H9 (cell line): ENCODE data around the gene CAPN5. TPM values are rescaled to one million over a fixed set of nuclear protein-coding genes. Genes with fewer than 3 reads are reported as not detected.

Experiments used
- DNase-seq: peaks from one replicate; pipeline ENCODE4 v3.0.0-alpha.2; 2017
- H2AFZ ChIP-seq: one replicate; pipeline ENCODE4 v1.6.1; 2013; ENCODE audit warnings: mild to moderate bottlenecking, low read length, control low read depth, moderate library complexity
- H2AK5ac ChIP-seq: 2 replicates; pipeline ENCODE4 v1.6.1; 2013; ENCODE audit warnings: low read length, control low read depth, mixed read lengths; ENCODE audit not compliant: insufficient read length
- H2BK120ac ChIP-seq: one replicate; pipeline ENCODE4 v1.6.1; 2013; ENCODE audit warnings: low read depth, mild to moderate bottlenecking, low read length, control low read depth, inconsistent platforms; ENCODE audit not compliant: poor library complexity, severe bottlenecking
- H2BK12ac ChIP-seq: 2 replicates; pipeline ENCODE4 v1.6.1; 2013; ENCODE audit warnings: low read length, control low read depth, mixed read lengths, low read depth; ENCODE audit not compliant: insufficient read length
- H2BK15ac ChIP-seq: 2 replicates; pipeline ENCODE4 v1.6.1; 2013; ENCODE audit warnings: low read depth, low read length, control low read depth
- H2BK20ac ChIP-seq: one replicate; pipeline ENCODE4 v1.6.1; 2013; ENCODE audit warnings: low read depth, mild to moderate bottlenecking, low read length, control low read depth, inconsistent platforms; ENCODE audit not compliant: poor library complexity, severe bottlenecking
- H2BK5ac ChIP-seq: 2 replicates; pipeline ENCODE4 v1.6.1; 2013; ENCODE audit warnings: low read length, control low read depth, mixed read lengths; ENCODE audit not compliant: insufficient read length
- H3K14ac ChIP-seq: 2 replicates; pipeline ENCODE4 v1.6.1; 2013; ENCODE audit warnings: low read length, control low read depth; ENCODE audit not compliant: insufficient read depth
- H3K18ac ChIP-seq: 2 replicates; pipeline ENCODE4 v1.6.1; 2013; ENCODE audit warnings: low read depth, mild to moderate bottlenecking, mixed read lengths, low read length, control low read depth; ENCODE audit not compliant: insufficient read length
- H3K23ac ChIP-seq: 2 replicates; pipeline ENCODE4 v1.6.1; 2013; ENCODE audit warnings: low read length, control low read depth, mixed read lengths, low read depth; ENCODE audit not compliant: insufficient read length
- H3K23me2 ChIP-seq: 2 replicates; pipeline ENCODE4 v1.6.1; 2013; ENCODE audit warnings: low read depth, mild to moderate bottlenecking, mixed read lengths, low read length, control low read depth; ENCODE audit not compliant: insufficient read length, poor library complexity, severe bottlenecking
- H3K27ac ChIP-seq: 2 replicates; pipeline ENCODE4 v1.5.1; 2013; ENCODE audit warnings: low read length, control low read depth, mixed read lengths, low read depth; ENCODE audit not compliant: insufficient read length
- H3K27me3 ChIP-seq: 2 replicates; pipeline ENCODE4 v1.6.1; 2013; ENCODE audit warnings: low read length, control low read depth, inconsistent platforms; ENCODE audit not compliant: insufficient read depth
- H3K4ac ChIP-seq: 2 replicates; pipeline ENCODE4 v1.6.1; 2013; ENCODE audit warnings: low read depth, mild to moderate bottlenecking, control low read depth, inconsistent platforms, low read length, moderate library complexity
- H3K4me1 ChIP-seq: 2 replicates; pipeline ENCODE4 v1.6.1; 2013; ENCODE audit warnings: low read length, control low read depth, inconsistent platforms; ENCODE audit not compliant: insufficient read depth
- H3K4me2 ChIP-seq: 2 replicates; pipeline ENCODE4 v1.6.1; 2013; ENCODE audit warnings: low read length, control low read depth, mixed read lengths; ENCODE audit not compliant: insufficient read length, insufficient read depth
- H3K56ac ChIP-seq: 2 replicates; pipeline ENCODE4 v1.6.1; 2013; ENCODE audit warnings: low read depth, mild to moderate bottlenecking, mixed read lengths, low read length, control low read depth; ENCODE audit not compliant: insufficient read length
- H3K79me1 ChIP-seq: 2 replicates; pipeline ENCODE4 v1.6.1; 2013; ENCODE audit warnings: low read depth, mild to moderate bottlenecking, moderate library complexity, low read length, control low read depth, inconsistent platforms; ENCODE audit not compliant: insufficient read depth, poor library complexity, severe bottlenecking
- H3K79me2 ChIP-seq: 2 replicates; pipeline ENCODE4 v1.6.1; 2013; ENCODE audit warnings: low read length, control low read depth, inconsistent platforms; ENCODE audit not compliant: insufficient read depth
- H3K9ac ChIP-seq: 2 replicates; pipeline ENCODE4 v1.6.1; 2013; ENCODE audit warnings: low read length, control low read depth, mixed read lengths; ENCODE audit not compliant: insufficient read length; ENCODE audit errors: extremely low read depth
- H3K9me3 ChIP-seq: one replicate; pipeline ENCODE4 v1.6.1; 2013; ENCODE audit warnings: low read depth, low read length, inconsistent platforms; ENCODE audit not compliant: control insufficient read depth
- H3T11ph ChIP-seq: one replicate; pipeline ENCODE4 v1.6.1; 2013; ENCODE audit warnings: mild to moderate bottlenecking, low read length, control low read depth, inconsistent platforms
- H4K20me1 ChIP-seq: one replicate; pipeline ENCODE4 v1.6.1; 2013; ENCODE audit not compliant: control insufficient read depth, insufficient read length, insufficient read depth
- H4K5ac ChIP-seq: 2 replicates; pipeline ENCODE4 v1.6.1; 2013; ENCODE audit warnings: low read depth, mild to moderate bottlenecking, mixed read lengths, low read length, control low read depth; ENCODE audit not compliant: insufficient read length
- H4K8ac ChIP-seq: replicated peaks from 2 replicates; pipeline ENCODE4 v1.6.1; 2013; ENCODE audit warnings: low read length, control low read depth, mixed read lengths, low read depth; ENCODE audit not compliant: insufficient read length
- H4K91ac ChIP-seq: 2 replicates; pipeline ENCODE4 v1.6.1; 2013; ENCODE audit warnings: low read depth, mild to moderate bottlenecking, moderate library complexity, mixed read lengths, low read length, control low read depth; ENCODE audit not compliant: insufficient read length
- H3K27ac Mint-ChIP-seq, 3 experiments: 2 replicates in 2 of 3; 3 replicates in 1 of 3; pipeline ENCODE4 v1.8.0; 2020 to 2021; ENCODE audit warnings: mixed read lengths in 3 of 3, mild to moderate bottlenecking in 1 of 3, moderate library complexity in 1 of 3
- H3K27me3 Mint-ChIP-seq: 2 replicates; pipeline ENCODE4 v1.8.0; 2021; ENCODE audit warnings: low read depth, mild to moderate bottlenecking, moderate library complexity, mixed read lengths
- H3K36me3 Mint-ChIP-seq, 3 experiments: 2 replicates in 2 of 3; 3 replicates in 1 of 3; pipeline ENCODE4 v1.8.0; 2020 to 2021; ENCODE audit warnings: low read depth in 3 of 3, mixed read lengths in 3 of 3; ENCODE audit not compliant: insufficient read depth in 1 of 3
- H3K4me1 Mint-ChIP-seq, 2 experiments: 2 replicates each; pipeline ENCODE4 v1.8.0; 2020; ENCODE audit warnings: mixed read lengths in 2 of 2
- H3K4me3 Mint-ChIP-seq, 2 experiments: 2 replicates in 1 of 2; 3 replicates in 1 of 2; pipeline ENCODE4 v1.8.0; 2020 to 2021; ENCODE audit warnings: mild to moderate bottlenecking in 2 of 2, mixed read lengths in 2 of 2, moderate library complexity in 1 of 2
- H3K9me3 Mint-ChIP-seq, 2 experiments: 2 replicates in 1 of 2; 3 replicates in 1 of 2; pipeline ENCODE4 v1.8.0; 2020; ENCODE audit warnings: mild to moderate bottlenecking in 2 of 2, mixed read lengths in 2 of 2, moderate library complexity in 1 of 2
- CTCF ChIP-seq: fragments of 200-600 bp; sonication (generic); conservative IDR thresholded peaks from 3 replicates; pipeline ENCODE4 v1.8.0; 2021; ENCODE audit warnings: antibody characterized with exemption, mild to moderate bottlenecking
- WGBS: extraction: QIAGEN DNeasy Blood & Tissue Kit; methylation state at CpG from one replicate; pipeline ENCODE4 v1.1.7; 2013; ENCODE audit warnings: missing lambda C conversion rate, low lambda C conversion rate, mixed read lengths; ENCODE audit not compliant: insufficient read length; ENCODE audit errors: extremely low coverage; 5-methylcytosine and 5-hydroxymethylcytosine counted together
- total RNA-seq: library from RNA; stranded (reverse); gene quantifications from 2 replicates; pipeline ENCODE4 v1.2.1, GENCODE V29; 2021

CAPN5 gene
- total RNA-seq, 1 experiment from 2014 or later: 16.7 TPM

- no peaks in the 10 kb centered on the region for H3K27me3 ChIP-seq
- H2AFZ ChIP-seq: no peak overlapping the region
- H4K5ac ChIP-seq: no peak overlapping the region
- H2BK120ac ChIP-seq: no peak overlapping the region
- no peaks in the 10 kb centered on the region for H3K79me2 ChIP-seq
- no peak overlapping the region for H2BK20ac ChIP-seq
- no peak overlapping the region for H2BK15ac ChIP-seq
- no peaks in the 10 kb centered on the region for H3K4me1 ChIP-seq
- Mint-ChIP-seq H3K4me3 (no peak overlapping the region), H3K9me3 (peaks cover 0 to 3% of the 10 kb centered on the region in 2 experiments; a peak in 1 of 5 replicates), H3K36me3 (peaks cover 0 to 3% (median 0%) of the 10 kb centered on the region in 3 experiments; a peak in 1 of 7 replicates), H3K27me3 (no peaks in the 10 kb centered on the region), H3K27ac (no peak overlapping the region; a peak in 1 of 7 replicates), H3K4me1 (peaks cover 6 to 19% of the 10 kb centered on the region in 2 experiments)
- H3T11ph ChIP-seq: no peak overlapping the region
- H3K18ac ChIP-seq: no peak overlapping the region
- H3K4me2 ChIP-seq: no peak overlapping the region
- no peak for DNase-seq
- no peak overlapping the region for H3K14ac ChIP-seq
- H4K20me1 ChIP-seq: no peaks in the 10 kb centered on the region
- no peak overlapping the region for H4K91ac ChIP-seq
- H3K56ac ChIP-seq: no peak overlapping the region
- no peak overlapping the region for H3K4ac ChIP-seq
- no peak for TF ChIP-seq CTCF
- no peak overlapping the region for H2BK5ac ChIP-seq
- no peak overlapping the region for H3K23ac ChIP-seq
- H2BK12ac ChIP-seq: no peak overlapping the region
- H2AK5ac ChIP-seq: no peak overlapping the region
- no peak overlapping the region for H4K8ac ChIP-seq
- no peak overlapping the region for H3K27ac ChIP-seq
- H3K9ac ChIP-seq: no peak overlapping the region
- H3K23me2 ChIP-seq: no peaks in the 10 kb centered on the region
- no peaks in the 10 kb centered on the region for H3K79me1 ChIP-seq
- H3K9me3 ChIP-seq: no peaks in the 10 kb centered on the region
- no CpG with 5 or more reads among the region's 6 CpGs for WGBS
Measured at GRCh38 chr11:77093987-77094840, 27.4 kb downstream of the CAPN5 start.
